Transverse colon (tissue), 1 donor: ENCODE measurements around the gene HHIP.

Source experiments
- EP300 ChIP-seq: sonication (generic); formaldehyde crosslinking; IDR thresholded peaks from one replicate; pipeline ENCODE4 v1.6.1; 2017; ENCODE audit warnings: antibody characterized with exemption, low read depth
- POLR2A ChIP-seq: fragments of 450-650 bp; IDR thresholded peaks from one replicate; pipeline ENCODE4 v1.6.1; 2016; ENCODE audit warnings: antibody characterized with exemption, mild to moderate bottlenecking, moderate library complexity

DNA sequence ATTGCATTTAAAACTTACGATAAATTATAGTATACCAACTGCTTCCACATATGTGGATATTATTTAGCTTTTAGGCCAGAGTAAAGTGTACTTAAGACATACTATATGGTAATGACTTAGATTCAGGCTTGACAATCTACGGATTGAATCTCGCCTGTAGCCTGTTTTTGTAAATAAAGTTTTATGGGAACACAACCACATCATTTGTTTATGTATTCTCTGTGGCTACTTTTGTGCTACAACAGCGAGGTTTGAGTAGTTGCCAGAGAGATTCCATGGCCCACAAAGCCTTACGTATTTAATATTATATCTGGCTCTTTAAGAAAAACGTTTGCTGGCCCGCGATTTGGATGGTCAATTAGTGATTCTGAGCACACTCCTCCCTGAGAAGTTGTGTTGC, 37.6 kb downstream of the HHIP start:
- TF ChIP-seq POLR2A (no peak), EP300 (no peak)
